Activated CD4-positive, alpha-beta T cell treated with anti-CD3 and anti-CD28 coated beads for 4 hours (primary cell): ENCODE measurements around the gene TMEM181.
"Not testable (repeated sequence)": the region's sequence is repeated elsewhere in the genome, so short reads cannot be mapped to it uniquely, and the experiment has no call there.

Source experiments
- DNase-seq, 2 donors: peaks; one replicate each; pipeline ENCODE4 v3.0.0-alpha.2; 2020

TMEM181 gene

DNA sequence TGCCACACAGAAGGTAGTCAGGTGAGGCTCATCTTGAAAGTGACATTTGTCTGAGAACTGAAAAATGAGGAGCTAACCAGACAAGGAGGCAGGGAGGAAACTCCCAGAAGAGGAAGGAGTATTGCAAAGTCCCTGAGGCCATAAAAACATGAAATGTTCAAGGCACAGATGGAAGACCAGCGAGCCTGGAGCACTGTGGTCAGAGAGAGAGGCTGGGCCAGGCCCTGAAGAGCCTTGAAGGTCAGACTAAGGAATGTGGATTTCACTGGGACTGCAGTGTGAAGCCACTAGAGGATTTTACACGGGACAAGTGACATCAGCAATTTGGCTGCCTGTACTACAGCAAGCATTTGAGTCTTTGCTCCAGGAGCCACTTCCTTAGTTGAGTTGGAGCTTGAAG is 21.1 kb upstream of the TMEM181 start:
- no peak for DNase-seq

DNA sequence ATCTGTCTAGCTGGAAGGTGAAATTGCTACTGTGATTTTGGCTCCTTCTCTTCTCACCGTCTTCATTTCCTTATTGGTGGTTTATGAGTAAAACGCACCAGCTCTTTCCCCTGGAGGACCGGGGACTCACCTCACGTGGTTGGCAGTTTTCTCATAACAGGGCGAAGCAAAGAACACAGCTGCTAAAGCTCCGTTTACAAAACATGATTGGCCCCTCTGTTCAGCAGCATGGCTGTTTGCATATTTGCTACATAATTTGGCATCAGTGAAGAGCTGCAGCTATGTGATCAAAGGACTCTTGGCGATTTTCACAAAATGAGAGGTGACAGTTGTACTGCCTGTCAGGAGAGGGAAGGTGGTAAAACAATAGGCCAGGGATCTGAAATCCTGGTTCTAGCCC is 20.5 kb upstream of the TMEM181 start:
- DNase-seq = no peak

DNA sequence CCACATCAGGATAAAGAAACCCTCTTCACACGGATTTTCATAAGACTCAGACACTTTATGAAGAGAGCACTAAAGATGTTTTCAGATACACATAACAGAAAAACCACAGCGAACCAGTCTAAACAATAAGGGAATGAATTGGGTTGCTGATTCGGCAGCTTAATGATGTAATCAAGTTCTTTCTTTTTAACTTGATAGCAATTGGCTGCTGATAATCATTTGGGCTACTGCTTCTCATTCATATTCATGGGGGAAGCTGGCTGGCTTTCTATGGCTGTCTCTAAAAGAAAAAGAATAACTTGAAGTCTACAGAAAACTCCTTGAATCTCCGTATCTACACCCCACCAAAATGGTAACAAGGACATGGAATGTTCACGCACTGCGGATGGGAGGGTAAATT is 20.0 kb upstream of the TMEM181 start:
- no peak for DNase-seq

DNA sequence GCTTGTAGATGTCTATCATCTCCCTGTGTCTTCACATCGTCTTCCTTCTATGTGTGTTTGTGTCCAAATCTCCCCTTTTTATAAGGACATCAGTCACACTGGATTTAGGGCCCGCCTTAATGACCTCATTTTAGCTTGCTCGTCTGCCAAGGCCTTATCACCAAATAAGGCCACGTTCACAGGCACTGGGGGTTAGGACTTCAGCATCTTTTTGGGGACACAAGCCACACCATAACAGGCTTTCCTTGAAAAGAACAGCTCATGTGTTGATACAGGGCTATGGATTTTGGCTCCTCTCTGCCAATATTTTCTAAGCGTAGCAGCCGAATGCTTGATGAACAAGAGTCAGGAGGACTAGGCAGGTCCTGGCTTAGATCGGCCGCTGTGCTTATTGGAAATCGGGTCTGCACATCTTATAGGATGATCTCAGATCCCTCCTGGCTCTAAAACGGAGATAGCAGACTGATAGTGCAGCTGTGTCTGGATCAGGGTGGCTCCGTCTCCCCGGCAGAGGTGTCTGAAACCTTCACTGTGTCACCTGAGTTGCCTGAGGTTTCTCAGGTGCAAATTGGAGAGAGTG is 16.2 kb upstream of the TMEM181 start:
- DNase-seq = no peak

DNA sequence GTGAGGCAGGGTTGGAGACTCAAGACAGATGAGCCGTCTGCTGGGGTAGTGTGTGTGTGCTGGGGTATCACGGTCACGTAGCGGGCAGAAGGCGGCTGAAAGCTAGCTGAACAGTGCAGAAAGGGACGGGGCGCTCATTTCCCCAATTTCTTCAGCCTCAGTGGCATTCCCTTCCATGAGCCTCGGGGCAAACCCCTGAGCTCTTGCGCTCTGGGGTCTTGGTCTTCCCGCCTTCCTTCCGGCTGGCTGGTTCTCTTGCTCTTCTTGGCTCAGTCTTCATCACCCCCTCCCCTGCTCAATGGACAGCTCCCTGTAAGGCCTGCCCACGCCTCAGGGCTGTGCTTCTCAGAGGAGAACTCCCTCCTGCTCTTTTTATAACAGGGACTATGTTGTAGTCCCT is 15.5 kb upstream of the TMEM181 start:
- no peak for DNase-seq

DNA sequence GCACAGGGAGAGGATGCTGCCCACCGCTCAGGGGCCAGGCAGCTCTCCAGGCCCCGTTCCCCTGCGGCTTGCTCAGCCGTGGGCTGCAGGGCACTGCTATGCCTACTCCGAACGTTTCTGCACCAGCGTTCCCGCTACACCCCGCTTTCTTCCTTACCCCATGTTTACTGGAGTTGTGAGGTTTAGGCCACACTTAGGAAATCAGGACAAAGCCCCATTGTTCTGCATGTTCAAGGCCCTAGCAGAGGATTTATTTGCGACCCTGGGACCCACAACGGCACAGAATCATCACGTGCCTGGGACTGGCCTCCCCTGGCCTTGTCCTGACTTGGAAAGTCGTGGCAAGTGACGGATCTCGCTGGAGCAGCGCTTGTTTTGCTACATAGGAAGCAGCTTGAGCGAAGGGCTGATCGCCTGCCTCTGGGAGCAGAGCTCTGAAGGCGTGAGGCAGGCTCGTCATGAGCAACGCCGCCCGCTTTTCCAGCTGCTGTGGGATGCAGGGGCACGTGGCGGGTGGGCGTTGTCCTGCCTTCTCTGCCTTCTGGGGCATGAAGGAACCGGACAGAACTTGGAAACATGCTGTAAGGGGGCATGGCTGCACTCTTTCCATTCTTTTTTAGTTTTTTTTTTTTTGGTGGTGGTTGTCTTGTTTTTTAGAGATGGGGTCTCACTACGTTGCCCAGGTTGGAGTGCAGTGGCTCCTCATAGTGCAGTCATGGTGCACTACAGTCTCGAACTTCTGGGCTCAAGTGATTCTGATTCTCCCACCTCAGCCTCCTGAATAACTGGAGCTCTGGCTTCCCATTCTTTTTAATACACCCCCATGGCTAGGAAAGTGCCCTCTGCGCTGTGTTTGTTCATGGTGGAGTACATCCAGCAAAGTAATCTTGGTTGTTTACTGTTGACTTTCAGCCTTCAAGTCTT is 14.6 kb upstream of the TMEM181 start:
- DNase-seq = no peak

DNA sequence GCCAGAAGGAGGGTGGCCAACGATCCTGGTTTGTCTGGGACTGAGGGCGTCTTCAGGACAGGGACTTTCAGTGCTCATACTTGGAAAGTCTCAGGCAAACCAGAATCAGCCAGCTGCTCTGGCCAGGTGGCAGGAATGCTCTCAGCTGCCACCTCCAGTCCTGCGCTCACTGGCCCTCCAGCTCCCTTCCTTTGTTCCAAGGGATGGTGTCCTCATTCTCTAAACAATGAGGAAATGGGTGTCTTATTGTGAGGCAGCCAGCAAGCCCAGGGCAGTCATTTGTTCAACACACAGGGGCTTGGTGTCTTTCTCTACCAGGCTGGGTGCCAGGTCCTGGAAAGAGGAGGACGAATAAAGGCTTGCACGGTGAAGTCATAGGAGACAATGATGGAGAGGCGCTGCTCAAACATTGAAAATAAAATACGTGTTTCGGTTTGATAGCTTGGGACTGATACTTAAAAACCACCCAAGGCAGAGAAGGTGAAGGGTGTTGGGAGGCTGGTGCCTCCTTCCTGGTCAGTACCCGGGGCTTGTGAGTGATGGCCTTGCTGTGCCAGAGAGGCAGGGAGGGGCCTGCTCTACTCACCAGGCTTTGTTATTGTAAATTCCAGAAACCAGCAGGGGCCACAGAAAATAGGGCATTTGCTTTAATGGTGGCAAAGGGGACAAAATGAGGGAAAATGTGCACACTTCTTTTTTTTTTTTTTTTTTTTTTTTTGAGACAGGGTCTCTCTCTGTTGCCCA is 11.3 kb upstream of the TMEM181 start:
- no peak for DNase-seq

DNA sequence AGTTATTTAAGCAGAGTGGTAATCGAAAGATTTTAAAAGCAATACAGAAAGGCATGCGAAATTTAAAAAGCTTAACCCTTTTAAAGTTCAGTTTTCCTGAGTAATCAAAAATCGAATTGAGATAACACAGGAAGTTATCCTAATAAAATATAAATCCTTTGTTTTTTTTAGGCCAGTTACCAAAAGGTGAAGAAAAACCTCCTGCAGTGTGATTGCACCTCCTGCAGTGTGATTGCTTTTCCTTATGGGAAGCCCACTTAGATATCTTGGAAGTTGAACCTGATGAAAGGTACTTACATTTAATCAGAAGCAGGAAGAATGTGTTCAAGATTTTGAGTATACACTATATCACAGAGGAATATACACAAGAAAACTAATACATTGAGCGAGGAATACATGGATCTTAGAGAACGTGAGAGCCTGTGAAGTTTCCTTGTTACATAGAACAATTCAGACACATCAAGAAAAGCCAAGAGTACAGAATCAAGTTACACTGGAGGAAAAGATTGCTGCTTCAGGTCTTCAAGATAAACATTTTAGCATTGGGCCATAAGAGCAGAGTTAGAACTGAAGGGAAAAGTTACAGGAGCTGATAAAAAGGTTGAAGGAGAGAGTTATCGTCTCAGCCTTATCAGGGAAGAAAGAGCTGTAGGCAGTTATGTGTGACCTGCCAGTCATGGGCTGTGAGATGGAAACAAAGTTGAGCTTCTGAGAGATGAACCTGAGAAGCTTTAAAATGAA is 7.7 kb upstream of the TMEM181 start:
- DNase-seq = no peak

DNA sequence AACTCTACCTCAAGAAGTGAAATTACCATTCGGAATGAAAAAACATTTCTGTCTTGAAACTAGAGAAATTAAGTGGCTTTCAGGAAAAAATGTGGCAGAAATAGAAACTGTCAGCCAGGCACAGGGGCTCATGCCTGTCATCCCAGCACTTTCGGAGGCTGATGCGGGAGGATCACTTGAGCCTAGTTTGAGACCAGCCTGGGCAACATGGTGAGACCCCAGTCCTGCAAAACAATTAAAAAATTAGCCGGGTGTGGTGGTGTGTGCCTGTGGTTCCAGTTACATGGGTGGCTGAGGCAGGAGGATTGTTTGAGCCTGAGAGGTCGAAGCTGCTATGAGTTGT is 7.1 kb upstream of the TMEM181 start:
- no peak for DNase-seq

DNA sequence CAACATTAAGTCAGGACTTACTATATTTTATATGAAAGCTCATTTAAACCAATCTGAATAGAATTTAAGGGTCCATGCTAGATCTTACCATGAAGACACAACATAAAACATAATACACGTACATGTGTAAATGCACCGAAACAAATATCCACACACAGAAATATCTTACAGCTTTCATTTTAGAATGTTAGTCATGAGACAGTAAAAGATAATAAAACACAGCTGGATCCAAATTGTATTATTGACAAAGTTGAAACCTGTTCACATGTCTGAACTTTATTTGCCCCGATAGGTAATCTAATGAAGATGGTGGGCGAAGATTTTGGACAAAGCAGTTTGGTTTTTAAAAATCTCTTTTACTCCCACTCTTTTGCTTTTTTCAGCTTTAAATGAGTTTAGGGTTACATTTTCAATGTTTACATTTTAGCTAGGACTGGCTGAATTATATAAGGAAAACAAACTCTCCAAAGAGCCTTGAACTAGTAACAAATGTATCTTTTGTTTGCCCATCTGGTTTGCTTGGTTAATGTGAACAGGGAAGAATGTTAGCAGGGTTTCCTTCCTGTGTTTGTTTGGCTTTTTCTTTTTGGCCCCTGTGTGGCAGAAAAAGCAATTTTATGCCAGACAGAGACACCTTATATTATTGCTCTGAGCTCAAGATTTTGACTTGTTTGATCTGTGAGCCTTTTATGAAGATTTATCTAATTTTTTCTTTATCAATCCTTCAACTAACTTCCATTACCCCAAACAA is 5.1 kb upstream of the TMEM181 start:
- no peak for DNase-seq

DNA sequence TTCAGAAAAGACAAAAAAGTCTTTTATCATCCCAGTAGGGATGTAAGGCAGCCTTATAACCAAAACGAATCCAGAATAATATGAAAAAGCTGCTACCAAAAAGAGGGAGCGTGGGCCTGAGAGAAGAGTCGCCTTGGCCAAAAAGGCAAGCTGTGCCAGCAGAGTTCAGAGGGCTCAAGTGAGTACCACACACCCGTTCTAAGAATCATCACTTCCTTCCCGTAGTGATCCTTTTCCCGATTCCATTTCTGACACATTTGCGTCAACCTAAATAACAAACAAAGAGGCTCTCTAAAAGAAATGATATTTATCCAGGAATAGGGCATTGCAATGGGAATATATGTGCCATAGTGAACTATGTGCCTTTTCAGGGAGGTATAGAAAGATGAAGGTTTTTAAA is 3.8 kb upstream of the TMEM181 start:
- DNase-seq = no peak

DNA sequence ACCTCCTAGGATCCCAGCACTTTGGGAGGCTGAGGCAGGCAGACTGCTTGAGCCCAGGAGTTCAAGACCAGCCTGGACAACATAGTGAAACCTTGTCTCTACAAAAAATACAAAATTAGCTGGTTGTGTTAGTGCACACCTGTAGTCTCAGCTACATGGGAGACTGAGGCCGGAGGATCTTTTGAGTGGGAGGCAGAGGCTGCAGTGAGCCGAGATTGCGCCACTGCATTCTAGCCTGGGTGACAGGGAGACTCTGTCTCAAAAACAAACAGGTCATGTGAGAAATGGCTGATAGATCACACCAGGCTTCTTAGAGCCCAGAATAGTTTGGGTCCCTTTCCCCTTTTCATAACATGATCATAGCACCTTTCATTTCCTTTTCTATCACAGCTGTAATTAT is 2.8 kb upstream of the TMEM181 start:
- DNase-seq = not testable (repeated sequence)

DNA sequence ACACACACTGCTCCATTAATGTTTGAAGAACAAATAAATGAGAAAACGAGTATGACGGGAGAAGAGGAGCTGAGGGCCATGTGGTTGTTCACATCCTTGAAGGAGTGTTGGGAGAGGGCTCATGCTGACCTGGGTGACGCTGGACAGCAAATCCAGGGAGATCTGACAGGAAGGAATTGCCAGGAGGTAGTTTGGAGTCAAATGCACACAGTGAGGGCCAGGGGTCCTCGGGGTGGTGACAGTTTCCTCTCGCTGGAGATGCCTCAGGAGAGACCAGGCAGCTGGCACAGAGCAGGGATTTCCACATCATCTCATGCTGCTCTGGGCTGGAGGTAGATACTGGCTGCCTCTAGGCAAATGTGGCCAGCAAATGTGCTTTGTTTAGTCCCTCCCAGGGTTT is 2.0 kb upstream of the TMEM181 start:
- no peak for DNase-seq

DNA sequence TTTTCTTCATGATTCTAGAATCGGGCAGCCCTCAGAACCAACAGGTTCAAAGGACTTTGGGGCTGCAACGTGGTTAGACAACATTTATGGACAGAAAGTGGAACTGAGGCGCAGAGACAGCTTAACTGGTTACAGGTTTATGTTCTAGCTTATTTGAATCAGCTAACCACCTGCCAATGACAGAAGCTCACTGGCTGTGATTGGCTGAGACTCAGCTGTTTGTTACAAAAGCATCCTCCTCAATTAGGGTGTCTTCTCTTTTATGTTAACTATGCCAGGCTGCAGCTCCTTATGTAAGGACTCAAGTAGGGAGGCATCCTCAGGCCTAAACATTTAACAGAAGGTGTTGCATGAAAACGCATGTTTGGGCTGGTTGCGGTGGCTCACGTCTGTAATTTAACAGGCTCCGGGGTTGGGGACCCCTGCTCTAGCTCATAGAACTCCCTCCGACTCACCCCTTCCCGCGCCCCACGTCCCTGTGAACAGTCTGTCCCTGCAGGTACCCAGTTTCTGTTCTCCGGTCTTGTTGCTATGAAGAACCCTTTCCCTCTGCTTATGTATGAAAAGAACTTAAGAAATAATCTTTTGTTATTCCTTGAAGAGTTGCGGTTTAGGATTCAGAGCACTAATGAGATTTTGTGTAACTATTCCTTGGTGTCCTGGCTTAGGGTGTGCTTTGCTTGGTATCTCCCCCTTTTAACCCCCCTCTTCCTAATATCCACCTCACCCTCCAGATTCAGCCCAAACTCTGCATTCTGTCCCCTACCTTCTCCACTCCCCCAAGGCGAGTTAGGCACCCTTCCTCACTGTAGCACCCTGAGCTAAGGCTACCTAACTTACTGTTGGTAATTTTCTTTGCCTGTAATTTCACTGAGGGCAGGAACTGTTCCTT is 1.2 kb upstream of the TMEM181 start:
- DNase-seq = no peak

DNA sequence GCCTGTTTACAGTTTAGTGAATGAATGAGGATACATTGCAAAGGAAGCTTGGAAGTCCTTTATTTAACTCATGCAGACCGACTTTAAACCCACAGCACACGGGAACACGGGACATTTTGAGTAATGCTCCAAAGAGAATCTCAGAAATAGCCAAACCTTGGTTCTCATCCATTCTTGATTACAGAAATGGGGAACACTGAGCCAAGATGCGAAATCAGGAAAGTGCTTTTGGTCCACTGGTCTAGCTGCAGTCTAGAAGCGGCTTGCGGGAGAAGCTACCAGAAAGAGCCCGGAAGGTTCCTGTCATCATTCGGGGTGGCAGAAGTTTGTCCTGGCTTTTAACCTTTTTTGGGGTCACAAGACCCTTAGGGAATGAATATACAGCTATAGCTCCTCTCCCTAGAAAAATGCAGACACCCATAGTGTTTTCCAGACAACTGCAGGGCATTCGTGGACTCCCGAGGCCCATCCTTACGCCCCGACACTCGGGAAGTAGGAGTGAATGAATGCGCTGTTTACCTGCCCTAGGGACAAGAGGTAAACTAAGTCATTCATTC is 475 bp upstream of the TMEM181 start:
- no peak for DNase-seq

DNA sequence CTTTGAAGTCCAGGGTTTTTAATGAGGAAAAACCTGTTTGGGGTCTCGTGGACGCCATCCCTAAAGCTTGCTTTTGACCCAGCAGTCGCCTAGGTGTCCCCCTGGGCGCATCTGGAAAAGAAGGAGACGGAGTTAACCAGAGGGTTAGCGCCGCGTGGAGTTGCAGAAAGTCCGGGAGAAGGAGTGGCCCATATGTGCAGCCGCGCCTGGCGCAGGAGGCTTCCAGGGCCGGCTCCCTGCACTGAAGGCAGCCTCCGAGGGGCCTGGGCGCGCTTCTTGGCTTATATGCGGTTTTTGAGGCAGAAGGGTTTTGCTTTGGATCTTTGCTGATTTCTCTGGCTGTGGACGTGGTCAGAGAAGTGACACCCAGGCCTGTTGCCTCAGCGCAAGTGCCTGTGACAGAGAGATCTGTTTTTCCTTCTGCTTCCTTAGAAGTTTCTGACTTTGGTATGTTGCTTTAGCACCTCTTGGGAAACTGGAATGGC is 987 bp downstream of the TMEM181 start:
- DNase-seq = no peak

DNA sequence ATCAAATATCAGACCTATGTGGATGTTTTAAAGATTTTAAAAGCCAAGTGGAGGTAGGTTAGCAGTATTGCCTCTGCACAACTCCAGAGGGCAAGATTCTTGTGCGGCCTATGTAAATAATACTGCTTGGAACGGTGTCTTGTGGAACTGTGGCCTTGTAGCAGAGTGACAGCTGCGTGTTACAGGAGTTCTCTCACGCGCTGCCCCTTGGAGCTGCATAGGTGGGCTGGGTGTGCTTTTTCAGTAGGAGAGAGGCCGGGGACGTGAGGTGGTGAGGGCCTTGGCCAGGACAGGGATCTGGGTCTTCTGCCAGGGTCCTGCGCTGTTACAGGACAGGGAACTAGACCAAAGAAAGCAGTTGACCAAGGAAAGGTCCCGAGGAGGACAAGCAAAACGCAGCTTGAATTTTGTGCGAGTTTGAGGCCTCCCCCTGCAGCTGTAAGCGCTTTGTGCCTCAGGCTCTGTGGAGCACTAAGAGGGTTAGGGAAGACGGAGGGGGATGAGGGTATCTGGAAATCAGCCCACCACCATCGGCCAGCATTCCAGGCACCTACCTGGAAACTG is 1.5 kb downstream of the TMEM181 start:
- DNase-seq = no peak

DNA sequence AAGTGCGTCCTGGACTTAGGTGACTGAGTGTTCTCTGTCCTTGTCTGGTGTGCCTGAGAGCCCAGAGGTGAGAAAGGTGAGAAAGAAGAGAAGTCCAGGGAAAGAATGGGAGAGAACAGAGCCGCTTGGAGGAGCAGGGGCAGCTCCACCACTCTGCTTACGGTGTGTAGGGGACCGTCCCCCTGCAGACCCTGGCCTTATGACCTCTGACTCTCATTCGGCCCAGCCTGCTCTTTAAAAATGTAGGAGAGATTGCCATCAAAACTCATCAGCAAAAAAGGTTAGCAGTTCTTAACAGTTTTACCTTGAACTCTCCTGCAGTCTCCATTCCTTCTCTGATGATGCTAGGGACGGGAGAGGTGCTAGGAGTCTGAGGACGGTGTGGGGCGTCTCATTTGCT is 2.0 kb downstream of the TMEM181 start:
- DNase-seq = no peak

DNA sequence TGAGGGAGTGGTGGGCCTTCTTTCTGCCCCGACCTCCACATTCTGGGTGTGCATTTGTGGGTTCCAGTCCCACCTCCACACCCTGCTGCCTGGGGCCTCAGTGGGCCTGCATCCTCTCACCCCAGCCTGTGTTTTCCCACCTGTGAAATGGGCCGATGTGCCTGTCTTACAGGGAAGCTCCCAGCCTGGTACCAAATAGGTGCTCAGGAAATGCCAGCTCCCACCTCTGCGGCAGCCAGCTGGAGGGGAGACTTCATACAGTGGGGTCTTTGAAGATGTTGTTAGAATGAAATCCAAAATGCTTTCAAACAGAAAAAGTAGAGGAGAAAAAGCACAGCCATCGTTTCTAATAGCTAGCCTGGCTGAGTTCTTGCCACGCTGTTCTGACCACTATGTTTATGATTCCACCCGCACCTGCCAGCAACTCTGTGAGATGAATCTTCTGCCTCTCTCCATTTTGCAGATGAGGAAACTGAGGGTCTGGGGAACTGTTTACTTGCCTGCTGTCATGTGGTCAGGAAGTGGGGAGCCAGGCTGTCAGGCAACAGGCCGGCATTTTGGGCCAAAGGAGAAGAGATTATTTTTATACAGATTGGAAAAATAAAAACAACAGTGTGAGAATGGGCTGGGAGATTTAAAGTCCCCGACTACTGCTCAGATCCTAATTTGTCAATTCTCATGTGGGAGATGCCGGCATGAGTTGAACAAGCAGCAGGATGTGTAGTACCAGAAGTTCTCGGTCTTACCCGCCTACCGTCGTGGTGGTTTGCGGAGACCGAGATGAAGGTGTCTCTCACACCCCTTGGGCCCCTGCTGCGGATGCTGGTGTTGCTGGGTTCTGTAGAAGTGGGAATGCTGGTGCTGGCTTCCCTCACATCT is 4.6 kb downstream of the TMEM181 start:
- peak in 1 of 2 donors; percentile 10 for DNase-seq

DNA sequence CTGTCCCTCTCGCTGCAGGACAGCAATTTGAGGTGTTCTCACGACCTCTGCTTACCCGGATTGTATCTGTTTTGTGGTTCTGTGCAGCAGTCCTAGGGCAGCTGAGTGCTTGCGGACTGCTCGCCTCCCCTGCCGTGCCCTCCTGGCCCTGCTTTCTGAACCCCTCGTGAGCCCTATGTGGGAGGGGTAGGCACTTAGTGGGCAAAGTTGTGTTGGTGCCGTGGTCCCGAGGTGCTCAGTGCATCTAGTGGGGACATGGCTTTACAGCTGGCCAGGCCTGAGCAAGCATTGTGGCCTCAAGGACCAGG is 5.2 kb downstream of the TMEM181 start:
- DNase-seq = no peak
